SKM-1 (cell line): ENCODE data around the gene ADAMTS2.

ENCODE experiments used
- DNase-seq: peaks from one replicate; lab custom pipeline; 2025; ENCODE audit not compliant: unreplicated experiment; lab: John Stamatoyannopoulos, UW

Gene ADAMTS2

DNA sequence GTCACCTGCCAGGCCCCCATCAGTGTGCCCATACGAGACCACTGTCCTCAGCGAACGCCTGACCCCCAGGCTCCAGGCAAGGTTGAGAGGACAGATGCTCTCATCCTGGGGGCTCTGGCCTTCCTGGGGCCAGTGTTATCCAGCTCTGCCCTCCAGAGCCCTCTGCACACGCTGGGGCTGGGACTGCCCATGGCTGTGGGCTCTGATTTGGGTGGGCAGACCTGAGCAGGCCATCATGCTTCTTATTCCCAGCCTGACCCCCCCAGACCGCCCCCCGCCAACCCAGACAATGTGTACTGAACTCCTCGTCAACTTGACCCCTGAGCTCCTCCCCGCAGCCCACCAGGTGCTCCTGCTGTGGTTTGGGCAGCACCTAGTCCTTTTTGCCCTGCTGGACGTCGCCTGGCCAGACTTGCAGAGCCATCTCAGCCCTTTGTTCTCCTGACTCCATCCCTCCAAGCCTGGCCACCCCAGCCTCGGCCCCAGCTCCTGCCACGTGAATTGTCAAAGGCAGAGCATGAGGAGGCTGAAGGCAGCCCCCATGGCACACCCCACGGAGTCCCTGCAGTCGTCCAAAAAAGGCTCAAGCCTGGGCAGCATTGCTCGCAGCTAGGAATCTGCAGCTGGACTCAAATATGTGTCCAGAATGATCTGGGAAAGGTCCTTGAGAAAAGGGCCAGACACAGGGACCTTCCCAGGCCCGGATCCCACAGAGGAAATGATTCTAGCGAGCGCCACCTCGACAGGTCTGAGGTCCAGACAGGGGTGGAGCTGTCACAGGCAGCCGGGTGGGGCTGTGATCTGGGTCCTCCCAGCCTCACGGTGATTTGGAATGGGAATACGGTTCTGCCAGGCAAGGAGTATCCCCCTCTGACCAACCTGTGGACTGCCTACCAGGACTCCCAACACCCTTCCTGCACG is 87.0 kb downstream of the ADAMTS2 start:
- no peak for DNase-seq

DNA sequence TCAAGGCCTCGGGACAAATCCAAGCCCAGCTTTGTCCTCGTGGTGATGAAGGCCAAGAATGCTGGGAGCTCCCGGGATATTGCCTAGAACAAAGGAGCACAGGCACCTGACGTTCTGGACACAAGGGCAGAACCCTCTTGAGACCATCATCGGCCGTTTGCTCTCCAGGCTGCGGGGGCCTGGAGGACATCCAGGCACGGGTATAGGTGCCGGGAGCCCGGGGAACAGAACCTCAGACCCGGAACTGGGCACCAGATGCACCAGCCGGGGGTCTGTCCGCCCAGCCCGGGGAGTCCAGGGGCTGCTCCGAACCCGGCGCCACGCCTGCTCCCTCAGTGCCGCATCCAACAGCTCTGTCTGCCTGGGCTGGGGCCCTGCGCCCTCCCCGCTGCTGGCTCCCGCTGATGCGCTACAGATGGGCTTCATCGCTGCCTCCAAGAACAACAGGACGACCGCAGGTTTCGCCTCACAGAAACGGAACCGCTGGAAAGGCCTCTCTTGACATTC is 88.0 kb downstream of the ADAMTS2 start:
- DNase-seq = no peak

DNA sequence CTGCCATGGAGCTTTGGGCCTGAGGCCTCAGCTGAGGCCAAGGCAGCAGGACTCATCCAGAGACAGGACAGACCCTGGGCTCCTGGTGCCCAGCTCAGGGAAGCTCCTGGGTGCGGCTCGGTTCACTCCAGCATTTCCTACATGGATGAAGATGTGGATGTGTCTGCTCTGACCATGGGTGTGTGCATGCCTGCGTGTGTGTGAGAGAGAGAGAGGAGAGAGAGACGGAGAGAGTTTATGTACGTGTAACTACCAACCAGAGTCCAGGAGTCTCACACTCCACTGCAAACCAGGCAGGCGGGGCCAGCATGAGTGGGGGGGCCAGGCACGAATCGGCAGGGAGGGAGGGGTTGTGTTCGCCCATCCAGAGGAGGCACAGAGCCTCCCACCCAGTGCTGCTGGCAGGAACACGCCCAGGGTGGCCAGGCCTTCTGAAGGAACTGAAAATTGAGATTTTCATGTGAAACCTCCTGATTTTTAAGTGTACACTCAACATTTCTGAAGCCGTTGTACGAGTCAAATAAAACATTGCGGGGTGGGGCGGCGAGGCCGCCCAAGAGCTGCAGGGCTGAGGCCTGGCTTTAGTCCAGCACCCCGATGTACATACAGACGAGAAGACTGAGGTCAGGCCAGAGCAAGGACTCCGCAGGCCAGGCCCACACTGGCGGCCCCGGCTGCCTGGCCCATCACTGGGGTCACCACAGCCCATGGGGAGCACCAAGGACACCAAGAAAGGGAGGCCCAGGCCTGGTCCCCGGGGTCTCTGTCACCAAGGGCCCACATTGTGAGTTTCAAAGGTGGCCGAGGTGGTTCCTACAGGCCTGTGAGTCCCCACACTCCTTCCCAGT is 88.7 kb downstream of the ADAMTS2 start:
- no peak for DNase-seq

DNA sequence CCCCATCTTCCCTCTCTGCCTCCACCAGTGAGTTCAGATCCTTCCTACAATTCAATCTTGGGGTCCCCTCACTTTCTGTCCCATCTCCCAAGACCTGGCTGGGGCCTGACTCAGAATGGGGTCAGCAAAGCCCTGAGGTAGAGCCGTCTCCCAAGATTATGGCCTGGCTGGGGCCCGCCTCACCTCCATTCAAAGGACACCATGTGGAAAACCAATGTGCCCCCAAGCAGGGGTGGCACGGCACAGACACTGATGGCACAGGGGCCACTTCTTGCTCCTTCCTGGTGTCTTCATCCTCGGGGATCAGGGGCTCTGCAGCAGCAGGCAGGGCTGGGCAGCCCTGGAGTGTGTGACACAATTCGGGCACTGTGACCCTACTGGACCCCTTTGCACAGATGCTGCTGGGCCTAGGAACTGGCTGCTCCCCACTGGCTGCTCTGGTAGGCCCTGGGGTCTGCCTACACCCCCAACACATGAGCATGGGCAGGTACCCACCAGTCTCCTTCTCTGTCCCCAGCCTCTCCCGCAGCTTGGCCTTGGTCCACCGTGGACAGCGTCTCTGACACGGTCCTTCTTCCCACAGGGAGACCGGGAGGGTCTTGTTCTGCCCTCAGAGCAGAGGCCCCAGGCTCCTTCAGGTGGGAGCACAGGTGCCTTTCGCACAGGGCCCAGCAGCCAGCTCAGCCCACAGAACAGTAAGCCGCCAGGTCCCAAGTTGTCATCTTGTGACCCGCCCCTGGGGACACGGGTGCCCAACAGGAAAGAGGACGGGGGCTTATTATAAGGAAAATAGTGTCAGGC is 89.5 kb downstream of the ADAMTS2 start:
- no peak for DNase-seq

DNA sequence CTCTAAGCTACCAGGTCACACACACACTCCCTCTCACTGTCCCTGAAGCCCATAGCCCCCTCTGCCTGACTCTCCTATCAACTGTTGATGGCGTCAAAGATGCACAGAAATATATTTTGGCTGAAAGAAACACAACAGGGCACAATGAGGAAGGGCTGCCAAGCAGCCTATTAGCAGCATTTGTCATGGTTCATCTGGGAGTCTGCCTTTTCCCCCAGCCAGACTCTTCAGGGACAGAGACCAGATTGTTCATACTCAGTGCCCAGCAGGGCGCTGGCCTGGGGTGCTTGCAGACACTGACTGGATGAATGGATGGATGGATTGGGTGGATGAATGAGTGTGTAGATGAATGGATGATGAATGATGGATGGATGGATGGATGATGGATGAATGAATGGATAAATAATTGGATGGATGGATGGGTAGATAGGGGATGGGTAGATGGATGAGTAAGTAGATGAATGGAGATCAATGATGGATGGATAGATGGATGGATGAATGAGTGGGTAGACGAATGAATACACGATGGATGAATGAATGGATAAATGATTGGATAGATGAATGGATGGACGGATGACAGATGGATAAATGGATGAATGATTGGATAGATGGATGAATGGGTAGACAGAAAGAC is 90.5 kb downstream of the ADAMTS2 start:
- no peak for DNase-seq

DNA sequence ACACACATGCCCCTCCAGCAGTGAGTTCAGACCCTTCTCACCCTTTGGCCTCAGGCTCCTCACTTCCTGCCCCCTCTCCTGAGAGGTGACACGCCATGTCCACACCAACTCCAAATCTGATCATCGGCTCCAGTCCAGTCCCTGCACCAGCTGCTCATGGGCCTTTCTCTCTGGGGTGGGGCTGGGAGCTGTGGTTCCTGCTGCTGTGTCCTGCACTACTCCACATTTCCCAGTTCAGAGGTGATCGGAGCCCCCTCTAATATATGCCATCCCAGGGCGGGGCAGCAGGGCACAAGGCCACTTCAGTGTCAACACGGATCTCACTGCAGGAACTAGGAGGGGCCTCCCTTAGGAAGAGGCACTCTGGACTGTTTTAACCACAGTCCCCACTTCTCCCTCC is 91.5 kb downstream of the ADAMTS2 start:
- DNase-seq = no peak

DNA sequence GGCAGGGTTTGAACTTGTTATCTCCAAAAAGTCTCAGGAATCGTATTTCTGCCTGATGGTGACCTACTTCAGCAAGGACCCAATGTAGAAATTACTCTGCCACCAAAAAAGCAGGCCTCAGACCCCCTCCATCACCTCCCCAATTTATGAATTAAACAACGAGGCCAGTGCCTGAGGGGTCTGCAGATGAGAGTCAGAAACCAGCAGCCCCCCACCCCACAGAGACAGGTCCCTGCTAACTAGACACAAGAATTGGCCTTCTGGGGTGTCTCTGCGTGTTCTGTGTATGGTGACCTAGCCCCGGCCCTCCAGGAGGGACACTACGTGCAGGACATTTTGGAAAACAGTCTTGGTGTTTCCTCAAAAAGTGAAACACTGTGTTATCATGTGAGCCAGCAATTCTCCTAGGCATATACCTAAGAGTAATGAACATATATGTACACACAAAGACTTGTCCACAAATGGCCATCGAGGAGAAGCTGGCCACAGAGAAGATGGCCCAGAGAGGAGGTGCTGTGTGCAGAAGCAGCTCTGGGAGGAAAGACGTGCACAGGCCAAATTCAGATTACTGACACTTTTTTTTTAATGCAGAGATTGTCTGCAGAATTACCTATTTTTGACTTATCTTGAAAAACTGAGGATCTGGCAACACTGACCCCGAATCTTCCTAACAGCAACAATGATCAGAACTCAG is 93.8 kb downstream of the ADAMTS2 start:
- DNase-seq = no peak

DNA sequence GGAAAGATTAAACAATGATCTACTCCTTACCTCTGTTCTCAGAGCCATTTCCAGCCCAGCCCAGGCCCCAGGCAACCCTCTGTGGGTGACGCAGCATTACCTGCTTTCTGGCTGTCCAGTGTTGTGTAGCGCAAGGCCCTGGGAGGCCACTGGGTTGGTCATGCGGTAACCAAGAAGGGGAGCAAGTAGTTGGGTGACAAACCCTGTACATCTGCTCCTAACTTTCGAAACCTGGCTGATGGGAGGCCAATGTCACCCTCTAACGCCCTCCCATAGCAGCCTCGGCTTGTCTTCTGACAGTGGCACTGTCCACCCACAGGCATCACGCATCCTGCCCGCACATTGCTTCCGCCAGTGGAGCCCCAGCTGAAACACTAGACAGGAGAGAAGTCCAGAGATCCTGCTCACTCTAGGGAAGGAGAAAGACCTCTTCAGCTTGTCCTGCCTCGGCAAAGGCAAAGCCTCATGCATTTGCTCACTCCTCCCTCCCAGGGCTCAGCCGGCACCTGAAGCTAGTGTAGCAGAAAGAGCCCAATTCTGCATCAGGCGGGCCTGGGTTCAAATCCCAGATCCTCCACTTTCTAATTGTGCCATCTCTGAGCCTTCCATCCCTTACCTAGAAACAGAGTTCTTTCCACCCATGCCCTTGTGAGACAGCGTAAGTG is 94.6 kb downstream of the ADAMTS2 start:
- no peak for DNase-seq

DNA sequence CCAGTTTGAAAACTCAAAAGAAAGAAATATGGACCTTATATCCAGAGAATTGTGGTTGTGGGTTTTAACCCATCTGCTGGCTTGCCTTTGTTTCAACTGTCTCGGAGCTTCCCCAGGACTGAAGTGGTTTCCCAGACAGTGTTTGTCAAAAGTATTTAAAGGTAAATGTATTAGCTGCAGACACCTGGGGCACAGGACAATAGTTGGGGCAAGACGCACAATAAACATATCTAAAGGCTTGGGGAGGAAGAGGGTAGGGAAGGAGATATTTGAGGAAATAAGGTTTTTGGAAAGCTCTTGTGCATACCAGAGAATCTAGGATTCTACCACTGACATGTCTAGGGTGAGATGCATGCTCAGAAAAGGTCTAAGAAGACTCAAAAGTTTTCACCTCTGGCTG is 99.0 kb downstream of the ADAMTS2 start:
- DNase-seq = no peak

DNA sequence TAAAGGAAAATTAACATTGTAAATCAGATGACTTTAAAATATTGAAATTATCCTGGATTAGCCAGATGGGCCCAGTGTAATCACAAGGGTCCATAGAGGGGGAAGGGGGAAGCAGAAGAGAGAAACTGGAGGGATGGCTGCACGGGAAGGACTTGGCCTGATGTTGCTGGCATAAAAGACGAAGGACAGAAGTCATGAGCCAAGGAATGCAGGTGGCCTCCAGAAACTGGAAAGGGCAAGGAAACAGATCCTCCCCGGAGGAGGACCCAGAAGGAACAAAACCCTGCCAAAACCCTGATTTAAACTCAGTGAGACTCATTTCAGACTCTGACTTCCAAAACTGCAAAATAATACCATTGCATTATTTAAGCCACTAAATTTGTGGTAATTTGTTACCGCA is 100.2 kb downstream of the ADAMTS2 start:
- DNase-seq = no peak

DNA sequence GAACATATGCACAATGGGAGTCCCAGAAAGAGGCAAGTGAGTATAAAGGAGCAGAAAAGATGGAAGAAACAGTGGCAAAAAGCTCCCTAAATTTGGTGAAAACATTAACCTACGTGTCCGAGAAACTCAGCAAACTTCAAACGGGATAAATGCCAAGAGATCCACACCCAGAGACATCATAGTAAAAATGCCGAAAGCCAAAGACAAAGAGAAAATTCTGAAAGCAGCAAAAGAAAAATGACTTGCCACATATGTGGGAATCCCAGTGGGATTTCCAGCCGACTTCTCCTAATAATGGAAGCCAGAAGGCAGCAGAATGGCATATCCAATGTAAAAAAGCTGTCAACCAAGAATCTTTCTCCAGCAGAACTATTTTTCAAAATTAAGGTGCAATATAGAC is 101.2 kb downstream of the ADAMTS2 start:
- no peak for DNase-seq

DNA sequence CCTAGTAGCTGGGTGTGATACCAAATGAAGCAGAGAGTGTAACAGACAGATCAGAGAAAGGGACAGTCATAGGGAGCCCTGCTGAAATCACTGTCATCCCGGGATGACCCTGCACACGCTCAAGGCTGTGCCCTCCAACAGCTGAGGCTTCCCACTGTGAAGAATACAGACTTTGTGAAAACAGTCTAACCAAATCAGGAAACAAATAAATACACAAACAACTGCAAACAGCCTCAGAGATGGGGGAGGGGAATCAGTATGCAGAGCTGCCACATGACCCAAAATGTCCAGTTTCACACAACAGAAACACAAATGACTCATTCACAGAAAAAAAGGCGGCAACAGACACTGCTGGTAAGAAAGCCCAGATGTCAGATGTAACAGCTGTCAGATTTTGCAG is 101.9 kb downstream of the ADAMTS2 start:
- DNase-seq = no peak

DNA sequence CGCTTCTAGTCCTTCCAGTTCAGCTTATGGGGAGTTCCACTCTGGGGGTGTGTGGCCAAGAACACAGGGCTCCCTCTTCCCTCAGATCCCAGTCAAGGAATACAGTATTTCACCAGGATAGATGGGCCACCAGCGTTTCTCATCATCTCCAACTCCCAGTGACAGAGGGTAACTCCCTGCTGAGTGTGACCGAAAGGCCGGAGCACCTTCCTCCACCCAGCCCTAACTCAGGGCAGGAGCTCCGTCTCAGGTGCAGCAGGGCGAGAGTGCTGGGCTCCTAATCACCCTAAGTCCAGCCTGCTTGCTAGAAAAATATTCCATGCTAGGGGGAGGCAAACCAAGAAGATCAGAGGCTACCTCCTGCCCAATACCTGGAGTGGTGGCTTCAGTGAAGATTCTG is 102.6 kb downstream of the ADAMTS2 start:
- DNase-seq = no peak

DNA sequence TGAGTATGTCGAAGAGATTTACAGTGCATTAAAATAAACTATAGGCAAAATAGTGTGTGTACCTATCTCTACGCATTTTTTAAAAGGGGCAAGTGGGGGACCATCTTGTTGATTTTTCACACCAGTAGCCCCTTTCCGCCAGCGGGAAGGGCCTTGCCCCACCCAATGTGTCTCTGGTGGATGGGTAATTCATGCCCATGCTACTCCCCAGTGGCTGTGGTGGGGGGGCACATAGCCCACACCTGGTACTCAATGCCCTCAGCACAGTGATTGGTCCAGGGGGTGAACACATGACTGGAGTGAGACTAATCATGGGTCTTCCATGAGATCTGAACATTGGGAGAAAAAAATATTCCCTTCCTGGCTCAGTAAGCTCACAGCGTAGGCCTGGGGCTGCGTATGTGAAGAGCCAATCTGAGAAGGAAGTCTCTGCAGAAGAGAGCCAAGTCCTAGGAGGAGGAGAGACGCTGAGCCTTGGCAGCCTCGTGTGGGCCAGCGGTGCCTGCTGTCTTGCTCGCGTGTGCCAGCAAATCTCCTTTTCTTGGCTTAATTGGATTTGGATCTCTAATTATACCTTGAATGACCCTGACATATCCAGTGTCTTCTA is 103.4 kb downstream of the ADAMTS2 start:
- DNase-seq = no peak

DNA sequence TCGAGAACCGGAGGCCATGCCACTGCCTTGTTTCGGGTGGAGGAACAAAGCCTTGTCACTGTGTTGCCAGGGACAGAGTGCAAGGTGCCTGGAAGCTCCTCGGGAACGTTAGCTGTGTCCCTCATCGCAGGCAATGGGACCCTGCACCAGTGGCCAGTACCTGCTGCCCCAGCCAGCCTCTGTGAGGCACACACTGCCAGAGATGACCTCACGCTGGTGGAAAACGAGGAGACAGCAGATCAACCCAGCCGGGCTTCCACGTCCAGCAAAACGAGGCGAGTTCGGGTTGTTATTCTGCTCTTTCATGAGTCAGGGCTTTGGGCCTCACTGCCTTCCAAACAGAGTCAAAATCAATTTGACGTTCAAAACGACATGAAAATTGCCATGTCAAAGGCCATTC is 104.1 kb downstream of the ADAMTS2 start:
- no peak for DNase-seq

DNA sequence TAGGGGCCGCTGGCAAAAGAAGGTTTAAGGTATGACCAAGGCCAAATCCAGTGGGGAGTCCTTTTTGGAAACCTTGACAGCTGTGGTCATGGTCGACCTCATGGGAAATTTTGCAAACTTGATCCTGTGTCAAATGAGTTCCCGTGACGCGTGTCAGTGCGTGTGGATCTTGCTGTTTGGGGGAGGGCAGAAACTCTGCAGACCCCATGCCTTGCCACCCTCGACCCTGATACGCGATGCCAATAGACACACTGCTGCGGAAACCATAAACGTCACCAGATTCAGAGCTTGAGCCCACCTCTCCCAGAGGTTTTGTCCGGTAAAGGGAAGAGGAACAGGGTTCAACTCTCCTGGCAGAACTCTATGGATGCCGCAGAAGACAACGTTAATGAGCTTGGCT is 104.7 kb downstream of the ADAMTS2 start:
- DNase-seq = no peak

DNA sequence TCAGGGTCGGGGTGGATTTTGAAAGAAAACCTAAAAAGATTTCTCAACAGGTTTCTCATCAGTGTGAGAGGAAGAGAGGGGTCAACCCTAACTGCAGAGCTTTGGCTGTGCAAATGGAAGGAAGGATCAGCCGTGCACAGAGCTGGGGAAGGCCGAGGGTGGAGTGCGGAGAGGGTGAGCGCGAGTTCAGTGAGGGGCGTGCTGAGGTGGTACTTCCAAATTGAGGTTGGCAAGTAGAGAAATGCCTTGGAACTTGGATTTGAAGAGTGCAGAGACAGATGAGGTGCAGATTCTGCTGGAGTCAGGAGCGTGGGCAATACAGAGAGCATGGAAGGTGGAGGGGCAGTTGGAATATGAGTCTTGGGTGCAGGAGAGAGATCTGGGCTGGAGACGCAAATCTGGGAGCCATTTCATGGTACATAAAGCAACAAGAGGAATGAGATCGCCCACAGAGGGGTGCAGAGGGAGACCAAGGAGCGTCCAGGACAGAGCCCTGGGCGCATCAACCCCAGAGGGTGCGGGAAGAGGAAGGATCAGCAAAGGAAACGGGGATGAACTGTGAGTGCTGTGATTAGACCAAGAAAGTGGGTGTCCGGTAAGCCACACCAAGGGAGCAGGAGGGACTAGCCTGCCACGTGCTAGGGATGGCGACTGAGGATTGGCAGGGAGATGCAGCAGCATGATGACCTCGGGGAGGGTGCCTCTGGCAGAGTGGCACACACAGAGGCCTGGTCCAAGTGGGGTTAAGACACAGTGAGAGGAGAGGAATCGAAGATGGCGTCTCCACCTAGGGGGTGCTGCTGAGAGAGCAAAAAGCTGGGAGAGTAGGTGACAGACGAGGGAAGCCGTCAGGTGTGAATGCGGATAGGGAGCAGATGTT is 105.8 kb downstream of the ADAMTS2 start:
- no peak for DNase-seq

DNA sequence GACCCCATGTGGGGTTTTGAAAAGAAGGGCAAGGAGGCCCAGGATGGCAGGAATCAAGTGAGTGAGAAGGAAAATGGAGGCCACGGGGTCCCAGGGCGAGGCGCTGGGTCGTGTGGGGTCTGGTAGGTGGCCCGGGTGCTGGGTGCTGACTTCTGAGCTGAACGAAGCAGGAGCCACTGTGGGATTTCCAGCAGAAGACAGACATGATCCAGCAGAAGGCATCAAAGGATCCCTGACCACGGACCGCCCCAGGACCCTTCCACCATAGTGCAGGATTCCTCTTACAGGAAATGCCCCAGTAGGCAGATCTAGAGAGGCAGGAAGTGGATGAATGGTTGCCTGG is 106.7 kb downstream of the ADAMTS2 start:
- no peak for DNase-seq
